WI38 (cell line): ENCODE data around the gene SUN5.
"Not testable (repeated sequence)": the region's sequence is repeated elsewhere in the genome, so short reads cannot be mapped to it uniquely, and the experiment has no call there.

Experiments used
- H3K4me3 ChIP-seq: 2 replicates; pipeline ENCODE4 v1.5.1; 2011; ENCODE audit warnings: low read depth, mild to moderate bottlenecking, control low read depth, low read length
- CTCF ChIP-seq: IDR thresholded peaks from 2 replicates; pipeline ENCODE4 v1.5.1; 2012; ENCODE audit warnings: low read depth, mild to moderate bottlenecking, control low read depth, low read length

Gene SUN5

GRCh38 chr20:32966881-32967781 lies 37.1 kb downstream of the SUN5 start:
- no peak overlapping the region for H3K4me3 ChIP-seq
- TF ChIP-seq CTCF = no peak

GRCh38 chr20:32966382-32966781 lies 37.9 kb downstream of the SUN5 start:
- no peak overlapping the region for H3K4me3 ChIP-seq
- no peak for TF ChIP-seq CTCF

GRCh38 chr20:32965581-32966373 lies 38.5 kb downstream of the SUN5 start:
- TF ChIP-seq CTCF = no peak
- H3K4me3 ChIP-seq = no peak overlapping the region

- no peak overlapping the region for H3K4me3 ChIP-seq
- no peak for TF ChIP-seq CTCF
These were observed 39.1 kb downstream of the SUN5 start for GRCh38 chr20:32965115-32965514.

GRCh38 chr20:32964575-32964974 lies 39.7 kb downstream of the SUN5 start:
- no peak overlapping the region for H3K4me3 ChIP-seq
- TF ChIP-seq CTCF = no peak

- no peak overlapping the region for H3K4me3 ChIP-seq
- no peak for TF ChIP-seq CTCF
These were observed 41.1 kb downstream of the SUN5 start for GRCh38 chr20:32963176-32963575.

GRCh38 chr20:32962646-32963045 lies 41.6 kb downstream of the SUN5 start:
- not testable (repeated sequence) for H3K4me3 ChIP-seq
